Right atrium auricular region (tissue), 2 donors: ENCODE measurements around the gene C17orf113. TPM values are rescaled to one million over a fixed set of nuclear protein-coding genes. Genes with fewer than 3 reads are reported as not detected.
A peak's percentile ranks its signal among the peaks of the same experiment; 100 is the strongest.

ENCODE experiments used
- DNase-seq: peaks from one replicate; pipeline ENCODE4 v3.0.0-alpha.2; 2019; ENCODE audit warnings: low spot score
- H3K27ac ChIP-seq, 2 donors: fragments of 200-600 bp; sonication (generic); 1 replicate in 1 of 2; 2 replicates in 1 of 2; pipeline ENCODE4 v1.5.1; 2016 to 2019
- H3K27me3 ChIP-seq, 2 donors: fragments of 200-600 bp; sonication (generic); one replicate each; pipeline versions ENCODE4 v1.5.1 to v1.6.0; 2017 to 2019
- H3K36me3 ChIP-seq: fragments of 200-600 bp; sonication (generic); one replicate; pipeline ENCODE4 v1.5.1; 2016
- H3K4me1 ChIP-seq, 2 donors: fragments of 200-600 bp; sonication (generic); one replicate each; pipeline versions ENCODE4 v1.5.1 to v1.6.0; 2017 to 2019
- H3K4me3 ChIP-seq, 2 donors: fragments of 200-600 bp; sonication (generic); 1 replicate in 1 of 2; 2 replicates in 1 of 2; pipeline ENCODE4 v1.5.1; 2017 to 2019; ENCODE audit warnings: mild to moderate bottlenecking in 1 of 2, moderate library complexity in 1 of 2
- H3K9me3 ChIP-seq, 2 donors: fragments of 200-600 bp; sonication (generic); one replicate each; pipeline ENCODE4 v1.5.1; 2019
- total RNA-seq, 2 donors: library from RNA; depleted of rRNA; stranded (reverse); fragments of >200 nt; gene quantifications; one replicate each; pipeline ENCODE4 v1.1.0, GENCODE V29; 2016
- TF ChIP-seq, protein P1 (sequence below), 2 donors: fragments of 200-600 bp; sonication (generic); IDR thresholded peaks; one replicate each; pipeline ENCODE4 v1.5.1; 2019; ENCODE audit warnings: antibody characterized with exemption in 2 of 2

C17orf113 gene
- total RNA-seq, 2 donors from 2014 or later, result 0.74 to 0.94 TPM

DNA sequence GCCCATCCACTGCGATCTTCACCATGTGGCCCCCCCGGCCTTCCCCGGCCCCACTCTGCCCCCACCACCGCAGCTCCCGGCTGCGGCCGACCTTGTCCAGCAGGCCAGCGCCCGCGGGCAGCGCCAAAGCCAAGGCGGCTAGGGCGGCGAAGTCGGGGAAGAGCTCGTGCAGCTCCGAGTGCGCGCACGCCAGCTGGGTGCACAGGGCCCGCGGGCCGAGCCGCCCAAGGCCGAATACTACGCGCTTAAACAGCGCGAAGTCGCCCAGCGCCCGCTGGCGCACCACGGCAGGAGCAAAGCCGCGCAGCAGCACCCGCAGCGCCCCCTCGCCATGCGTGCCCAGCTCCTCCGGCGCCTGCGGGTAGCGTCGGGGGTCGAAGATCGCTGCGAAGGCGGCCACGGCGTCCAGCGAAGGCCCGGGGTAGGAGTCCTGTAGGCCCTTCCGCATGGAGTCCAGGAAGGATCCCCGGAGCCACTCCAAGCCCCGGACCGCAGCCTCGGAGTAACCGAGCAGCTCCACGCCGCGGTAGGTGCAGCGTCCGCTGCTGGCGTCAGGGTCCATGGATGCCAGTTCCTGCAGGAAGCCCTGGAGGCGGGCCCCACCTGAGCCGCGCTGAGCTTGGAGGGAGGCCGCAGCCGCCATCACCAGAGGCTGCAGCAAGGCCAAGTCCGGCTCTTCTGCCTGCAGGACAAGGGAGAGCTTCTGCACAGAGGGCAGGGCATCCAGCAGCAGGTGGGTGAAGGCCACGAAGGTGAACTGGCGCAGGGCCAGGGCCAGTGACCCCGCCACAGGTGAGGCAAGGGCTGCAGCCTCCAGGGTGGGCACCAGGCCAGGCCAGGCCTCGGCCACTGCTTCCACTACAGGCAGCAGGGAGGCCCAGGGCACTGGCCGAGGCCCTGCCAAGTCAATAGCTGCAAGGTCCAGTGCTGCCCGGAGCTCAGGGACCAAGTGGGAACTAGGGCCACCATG, 10.3 kb downstream of the C17orf113 start:
- Histone ChIP-seq H3K36me3 (no peaks in the 10 kb centered on the region), H3K9me3 (no peaks in the 10 kb centered on the region), H3K27ac (no peak overlapping the region), H3K4me3 (peak overlapping the region in 1 of 2 donors; percentile 24), H3K27me3 (no peaks in the 10 kb centered on the region), H3K4me1 (peaks cover 0 to 10% of the 10 kb centered on the region in 2 donors)
- DNase-seq, result no peak
- TF ChIP-seq, protein P1, sequence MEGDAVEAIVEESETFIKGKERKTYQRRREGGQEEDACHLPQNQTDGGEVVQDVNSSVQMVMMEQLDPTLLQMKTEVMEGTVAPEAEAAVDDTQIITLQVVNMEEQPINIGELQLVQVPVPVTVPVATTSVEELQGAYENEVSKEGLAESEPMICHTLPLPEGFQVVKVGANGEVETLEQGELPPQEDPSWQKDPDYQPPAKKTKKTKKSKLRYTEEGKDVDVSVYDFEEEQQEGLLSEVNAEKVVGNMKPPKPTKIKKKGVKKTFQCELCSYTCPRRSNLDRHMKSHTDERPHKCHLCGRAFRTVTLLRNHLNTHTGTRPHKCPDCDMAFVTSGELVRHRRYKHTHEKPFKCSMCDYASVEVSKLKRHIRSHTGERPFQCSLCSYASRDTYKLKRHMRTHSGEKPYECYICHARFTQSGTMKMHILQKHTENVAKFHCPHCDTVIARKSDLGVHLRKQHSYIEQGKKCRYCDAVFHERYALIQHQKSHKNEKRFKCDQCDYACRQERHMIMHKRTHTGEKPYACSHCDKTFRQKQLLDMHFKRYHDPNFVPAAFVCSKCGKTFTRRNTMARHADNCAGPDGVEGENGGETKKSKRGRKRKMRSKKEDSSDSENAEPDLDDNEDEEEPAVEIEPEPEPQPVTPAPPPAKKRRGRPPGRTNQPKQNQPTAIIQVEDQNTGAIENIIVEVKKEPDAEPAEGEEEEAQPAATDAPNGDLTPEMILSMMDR (IDR thresholded peaks at IDR 0.05), result no peak

DNA sequence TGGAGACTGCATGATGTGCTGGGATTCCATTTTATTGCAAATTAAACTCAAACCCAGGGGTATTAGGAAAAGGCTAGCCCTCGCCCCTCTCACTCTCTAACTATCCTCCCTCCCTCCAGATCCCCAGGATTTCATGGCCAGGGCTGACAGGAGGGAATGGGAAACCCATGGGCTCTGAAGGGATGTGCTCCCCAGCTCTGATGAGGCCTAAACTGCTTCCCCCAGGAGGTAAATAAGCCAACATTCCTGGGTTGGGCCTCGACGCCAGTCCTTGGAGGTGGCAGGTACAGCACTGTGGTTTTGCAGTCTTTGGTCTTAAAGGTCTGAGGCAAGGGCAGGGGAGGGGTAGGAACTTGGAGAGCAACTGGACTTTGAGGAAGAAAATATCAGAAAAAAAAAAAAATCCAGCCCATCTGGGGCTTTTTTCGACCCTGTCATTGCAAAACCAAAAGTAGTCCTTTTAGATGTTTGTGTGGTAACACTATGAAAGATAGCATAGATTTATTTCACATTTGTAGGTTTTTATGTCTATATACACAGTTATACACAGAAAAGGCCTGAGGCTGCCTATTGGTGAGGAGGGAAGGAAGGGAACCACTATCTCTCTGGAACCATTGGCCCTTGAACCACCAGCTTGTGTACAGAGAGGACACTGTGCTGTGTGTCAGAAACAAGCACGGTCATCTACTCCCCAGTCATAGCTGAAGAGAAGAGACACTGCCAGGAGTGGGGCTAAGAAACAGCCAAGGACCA, 12.0 kb downstream of the C17orf113 start:
- H3K27me3 ChIP-seq, result no peaks in the 10 kb centered on the region
- H3K9me3 ChIP-seq, result no peaks in the 10 kb centered on the region
- H3K4me3 ChIP-seq, result no peak overlapping the region
- H3K4me1 ChIP-seq, result peaks cover 0 to 10% of the 10 kb centered on the region in 2 donors
- H3K27ac ChIP-seq, result no peak overlapping the region
- H3K36me3 ChIP-seq, result no peaks in the 10 kb centered on the region
- TF ChIP-seq, protein P1 (IDR thresholded peaks at IDR 0.05), result no peak
- DNase-seq, result no peak

DNA sequence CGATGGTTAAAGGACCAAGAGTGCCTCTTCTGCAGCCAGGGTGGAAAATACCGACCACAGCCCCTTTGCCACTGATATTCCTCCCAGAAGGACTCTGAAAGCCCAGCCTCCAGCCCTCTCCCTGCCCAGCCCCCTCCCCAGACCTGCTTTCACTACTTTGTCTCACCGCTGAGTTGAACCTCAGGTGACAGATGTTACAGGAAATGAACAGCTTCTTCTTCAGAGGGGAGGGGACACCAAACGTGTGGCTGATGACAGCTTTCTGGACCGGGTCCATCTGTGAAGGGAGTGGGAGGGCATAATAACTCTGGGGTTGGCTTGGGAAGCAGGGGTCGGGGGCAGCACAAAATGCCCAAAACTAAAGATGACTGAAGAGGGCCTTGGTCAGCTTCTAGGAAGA, 16.3 kb downstream of the C17orf113 start:
- Histone ChIP-seq H3K27ac (no peak overlapping the region), H3K9me3 (no peaks in the 10 kb centered on the region), H3K27me3 (no peaks in the 10 kb centered on the region), H3K4me1 (no peaks in the 10 kb centered on the region), H3K4me3 (no peak overlapping the region), H3K36me3 (no peaks in the 10 kb centered on the region)
- TF ChIP-seq, protein P1 (IDR thresholded peaks at IDR 0.05), result no peak
- DNase-seq, result no peak

DNA sequence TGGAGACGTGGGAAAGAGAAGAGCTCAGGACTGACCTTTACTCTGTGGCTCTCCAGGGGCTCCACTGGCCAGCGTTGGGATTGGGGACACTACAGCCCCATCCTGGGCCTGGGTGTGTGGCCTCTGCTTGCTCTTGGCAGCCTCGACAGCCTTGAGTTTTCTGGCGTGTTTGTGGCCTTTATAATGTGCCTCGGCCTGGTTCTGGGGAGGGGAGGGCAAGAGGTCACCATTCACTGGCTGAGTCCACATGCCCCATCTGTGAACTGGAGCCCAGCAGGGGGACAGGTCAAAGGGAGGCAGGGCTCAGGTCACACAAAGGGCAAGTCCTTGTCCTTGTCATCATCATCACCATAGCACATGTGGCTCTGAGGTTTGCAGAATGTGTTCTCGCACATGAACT, 18.8 kb downstream of the C17orf113 start:
- H3K27me3 ChIP-seq, result no peaks in the 10 kb centered on the region
- H3K9me3 ChIP-seq, result no peaks in the 10 kb centered on the region
- H3K4me1 ChIP-seq, result no peaks in the 10 kb centered on the region
- no peaks in the 10 kb centered on the region for H3K36me3 ChIP-seq
- no peak overlapping the region for H3K27ac ChIP-seq
- DNase-seq, result no peak
- TF ChIP-seq, protein P1 (IDR thresholded peaks at IDR 0.05), result no peak
- H3K4me3 ChIP-seq, result no peak overlapping the region

DNA sequence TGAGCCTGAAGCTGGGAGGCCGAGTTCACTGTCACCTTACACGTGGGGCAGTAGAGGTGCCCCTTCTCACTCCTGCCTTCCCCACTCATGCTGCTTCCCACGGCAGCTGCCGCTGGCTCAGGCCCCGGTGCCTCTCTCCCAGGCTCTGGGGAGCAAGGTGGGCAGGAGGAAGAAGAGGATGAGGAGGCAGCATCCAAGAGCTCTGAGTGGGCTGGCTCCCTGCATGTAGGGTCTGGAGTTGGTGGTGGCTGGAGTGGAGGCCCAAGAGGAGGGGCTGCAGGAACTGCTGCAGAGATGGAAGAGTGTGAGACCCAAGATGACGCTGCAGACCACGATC, 21.6 kb downstream of the C17orf113 start:
- DNase-seq, result no peak
- H3K4me1 ChIP-seq, result peaks cover 0 to 17% of the 10 kb centered on the region in 2 donors
- peaks cover 4% of the 10 kb centered on the region for H3K36me3 ChIP-seq
- H3K27ac ChIP-seq, result no peak overlapping the region
- H3K27me3 ChIP-seq, result no peaks in the 10 kb centered on the region
- TF ChIP-seq, protein P1 (IDR thresholded peaks at IDR 0.05), result no peak
- no peak overlapping the region for H3K4me3 ChIP-seq
- H3K9me3 ChIP-seq, result no peaks in the 10 kb centered on the region
